GM15510 (cell line): Measurements from ENCODE around the gene BTBD7.

Experiments used
- POLR2A ChIP-seq: IDR thresholded peaks from 3 replicates; pipeline ENCODE4 v1.6.1; 2011; ENCODE audit warnings: borderline replicate concordance; ENCODE audit not compliant: insufficient read length; ENCODE audit errors: extremely low read depth

The BTBD7 gene

GRCh38 chr14:93316716-93317115, 16.1 kb downstream of the BTBD7 start:
- TF ChIP-seq POLR2A, result no peak

GRCh38 chr14:93315575-93315974, 17.3 kb downstream of the BTBD7 start:
- no peak for TF ChIP-seq POLR2A

GRCh38 chr14:93311082-93311481, 21.8 kb downstream of the BTBD7 start:
- TF ChIP-seq POLR2A, result no peak

GRCh38 chr14:93309427-93309966, 23.3 kb downstream of the BTBD7 start:
- TF ChIP-seq POLR2A, result no peak

GRCh38 chr14:93308686-93309345, 24.0 kb downstream of the BTBD7 start:
- no peak for TF ChIP-seq POLR2A

GRCh38 chr14:93306812-93307211, 26.0 kb downstream of the BTBD7 start:
- TF ChIP-seq POLR2A, result no peak

- no peak for TF ChIP-seq POLR2A
Observed at GRCh38 chr14:93305725-93306418, 27.0 kb downstream of the BTBD7 start.

- TF ChIP-seq POLR2A, result no peak
Observed at GRCh38 chr14:93304771-93305170, 28.1 kb downstream of the BTBD7 start.

GRCh38 chr14:93303659-93304058, 29.2 kb downstream of the BTBD7 start:
- TF ChIP-seq POLR2A, result no peak

- TF ChIP-seq POLR2A, result no peak
Observed at GRCh38 chr14:93302688-93303581, 29.9 kb downstream of the BTBD7 start.

GRCh38 chr14:93301821-93302447, 30.9 kb downstream of the BTBD7 start:
- TF ChIP-seq POLR2A, result no peak

GRCh38 chr14:93299866-93300265, 33.0 kb downstream of the BTBD7 start:
- no peak for TF ChIP-seq POLR2A

GRCh38 chr14:93299416-93299815, 33.4 kb downstream of the BTBD7 start:
- no peak for TF ChIP-seq POLR2A

- TF ChIP-seq POLR2A, result no peak
Observed at GRCh38 chr14:93295541-93296220, 37.2 kb downstream of the BTBD7 start.
